WTC11 (cell line): ENCODE data around the gene CTSA. TPM values are rescaled to one million over a fixed set of nuclear protein-coding genes. Genes with fewer than 3 reads are reported as not detected.

Experiments used
- ATF2 ChIP-seq: sonication (generic); formaldehyde crosslinking; IDR thresholded peaks from 2 replicates; pipeline ENCODE4 v1.8.1; 2022; ENCODE audit warnings: low read depth, missing genetic modification reagents, borderline replicate concordance
- CDX4 ChIP-seq: fragments of 250-450 bp; sonication (Bioruptor Pico); IDR thresholded peaks from 2 replicates; pipeline ENCODE4 v1.9.0; 2021; ENCODE audit warnings: moderate library complexity, mild to moderate bottlenecking, inconsistent platforms, borderline replicate concordance
- CREB1 ChIP-seq: sonication (generic); formaldehyde crosslinking; IDR thresholded peaks from 2 replicates; pipeline ENCODE4 v1.8.0; 2023; ENCODE audit warnings: mild to moderate bottlenecking, missing genetic modification reagents
- CREM ChIP-seq: sonication (generic); formaldehyde crosslinking; IDR thresholded peaks from 2 replicates; pipeline ENCODE4 v1.8.1; 2022; ENCODE audit warnings: mild to moderate bottlenecking, missing genetic modification reagents, moderate library complexity
- CTCF ChIP-seq: fragments of 200-600 bp; IDR thresholded peaks from 2 replicates; pipeline ENCODE4 v1.8.0; 2022; ENCODE audit warnings: antibody characterized with exemption
- E2F4 ChIP-seq: sonication (generic); formaldehyde crosslinking; IDR thresholded peaks from 2 replicates; pipeline ENCODE4 v1.8.1; 2022; ENCODE audit warnings: low read depth, mild to moderate bottlenecking, moderate library complexity, missing genetic modification reagents, borderline replicate concordance
- FOXP4 ChIP-seq: sonication (generic); formaldehyde crosslinking; IDR thresholded peaks from 2 replicates; pipeline ENCODE4 v1.8.0; 2022; ENCODE audit warnings: mild to moderate bottlenecking, missing genetic modification reagents
- MAX ChIP-seq: sonication (generic); formaldehyde crosslinking; IDR thresholded peaks from 2 replicates; pipeline ENCODE4 v1.8.0; 2022; ENCODE audit warnings: mild to moderate bottlenecking, missing genetic modification reagents
- MLX ChIP-seq: sonication (generic); formaldehyde crosslinking; IDR thresholded peaks from 2 replicates; pipeline ENCODE4 v1.8.1; 2023; ENCODE audit warnings: mild to moderate bottlenecking, missing genetic modification reagents, moderate library complexity
- NFYB ChIP-seq: sonication (generic); formaldehyde crosslinking; conservative IDR thresholded peaks from 2 replicates; pipeline ENCODE4 v1.8.0; 2022; ENCODE audit warnings: low read depth, missing genetic modification reagents
- NR2C2 ChIP-seq: sonication (generic); formaldehyde crosslinking; IDR thresholded peaks from 2 replicates; pipeline ENCODE4 v1.8.0; 2022; ENCODE audit warnings: mild to moderate bottlenecking, missing genetic modification reagents
- PREB ChIP-seq: sonication (generic); formaldehyde crosslinking; IDR thresholded peaks from 2 replicates; pipeline ENCODE4 v1.8.1; 2022; ENCODE audit warnings: mild to moderate bottlenecking, missing genetic modification reagents, moderate library complexity, borderline replicate concordance
- SOX15 ChIP-seq: fragments of 250-450 bp; sonication (Bioruptor Pico); IDR thresholded peaks from 2 replicates; pipeline ENCODE4 v1.9.0; 2021; ENCODE audit warnings: mild to moderate bottlenecking
- TEAD1 ChIP-seq: sonication (generic); formaldehyde crosslinking; IDR thresholded peaks from 2 replicates; pipeline ENCODE4 v1.8.0; 2022; ENCODE audit warnings: mild to moderate bottlenecking, missing genetic modification reagents
- USF1 ChIP-seq: sonication (generic); formaldehyde crosslinking; IDR thresholded peaks from 2 replicates; pipeline ENCODE4 v1.8.0; 2022; ENCODE audit warnings: mild to moderate bottlenecking, missing genetic modification reagents
- USF2 ChIP-seq: sonication (generic); formaldehyde crosslinking; IDR thresholded peaks from 2 replicates; pipeline ENCODE4 v1.8.1; 2023; ENCODE audit warnings: mild to moderate bottlenecking, missing genetic modification reagents, moderate library complexity
- ZNF416 ChIP-seq: fragments of 250-450 bp; sonication (Bioruptor Pico); IDR thresholded peaks from 2 replicates; pipeline ENCODE4 v1.9.0; 2021; ENCODE audit warnings: mild to moderate bottlenecking, inconsistent platforms
- ZNF423 ChIP-seq: fragments of 250-450 bp; sonication (Bioruptor Pico); IDR thresholded peaks from 2 replicates; pipeline ENCODE4 v2.1.2; 2022; ENCODE audit warnings: mild to moderate bottlenecking, moderate library complexity
- ZNF532 ChIP-seq: fragments of 250-450 bp; sonication (Bioruptor Pico); IDR thresholded peaks from 2 replicates; pipeline ENCODE4 v1.9.0; 2021; ENCODE audit warnings: mild to moderate bottlenecking, borderline replicate concordance
- total RNA-seq: library from RNA; stranded (reverse); gene quantifications from 3 replicates; pipeline ENCODE4 v1.2.3, GENCODE V29; 2021

CTSA gene
- total RNA-seq, 1 experiment from 2014 or later: 48.3 TPM

- TF ChIP-seq E2F4 (CRISPR knock-in tag) (no peak), USF2 (no peak), CDX4 (CRISPR knock-in tag) (no peak), CREM (CRISPR knock-in tag) (no peak), CTCF (no peak), PREB (CRISPR knock-in tag) (no peak), NFYB (CRISPR knock-in tag) (peak; percentile 97), USF1 (no peak), ZNF416 (CRISPR knock-in tag) (no peak), ATF2 (CRISPR knock-in tag) (no peak), FOXP4 (CRISPR knock-in tag) (no peak), SOX15 (CRISPR knock-in tag) (no peak), NR2C2 (CRISPR knock-in tag) (peak; percentile 49; the same call in 1 of the 2 replicates), ZNF532 (CRISPR knock-in tag) (no peak), MAX (CRISPR knock-in tag) (0 out of 2 replicates have a peak, but pooled peaks have one; percentile 32), CREB1 (CRISPR knock-in tag) (no peak), ZNF423 (CRISPR knock-in tag) (no peak), TEAD1 (peak; percentile 66; the same call in 1 of the 2 replicates), MLX (CRISPR knock-in tag) (no peak)
Observed at GRCh38 chr20:45880988-45881788, 9.9 kb upstream of the CTSA start, which contains the start of gene ZSWIM1 (continued).
